Upper lobe of left lung (tissue), 4 donors: ENCODE measurements around the gene RAI1.

ENCODE experiments used
- CTCF ChIP-seq, 6 experiments: fragments of 450-650 bp in 4 of 6; fragments of 200-600 bp in 2 of 6; sonication (generic) in 2 of 6; IDR thresholded peaks; one replicate each; pipeline ENCODE4 v1.5.1; 2016 to 2019; ENCODE audit warnings: antibody characterized with exemption in 6 of 6
- EP300 ChIP-seq, 4 donors: sonication (generic); formaldehyde crosslinking; IDR thresholded peaks; one replicate each; pipeline ENCODE4 v1.5.1; 2017; ENCODE audit warnings: antibody characterized with exemption in 4 of 4, control low read depth in 2 of 4
- POLR2A ChIP-seq, 4 donors: fragments of 450-650 bp; IDR thresholded peaks; one replicate each; pipeline ENCODE4 v1.5.1; 2016 to 2017; ENCODE audit warnings: antibody characterized with exemption in 4 of 4, mild to moderate bottlenecking in 2 of 4
- POLR2AphosphoS5 ChIP-seq, 2 donors: sonication (generic); formaldehyde crosslinking; IDR thresholded peaks; one replicate each; pipeline ENCODE4 v1.5.1; 2017; ENCODE audit warnings: antibody characterized with exemption in 2 of 2

- TF ChIP-seq POLR2AphosphoS5 (IDR thresholded peaks at IDR 0.05) = no peak
- TF ChIP-seq CTCF (IDR thresholded peaks at IDR 0.05) = no peak
- no peak for TF ChIP-seq POLR2A (IDR thresholded peaks at IDR 0.05)
- TF ChIP-seq EP300 (IDR thresholded peaks at IDR 0.05) = no peak
Observed at GRCh38 chr17:17698869-17699351, 17.7 kb downstream of the RAI1 start.
